ENCODE results near the gene CFAP45.

CFAP45 gene, protein sequence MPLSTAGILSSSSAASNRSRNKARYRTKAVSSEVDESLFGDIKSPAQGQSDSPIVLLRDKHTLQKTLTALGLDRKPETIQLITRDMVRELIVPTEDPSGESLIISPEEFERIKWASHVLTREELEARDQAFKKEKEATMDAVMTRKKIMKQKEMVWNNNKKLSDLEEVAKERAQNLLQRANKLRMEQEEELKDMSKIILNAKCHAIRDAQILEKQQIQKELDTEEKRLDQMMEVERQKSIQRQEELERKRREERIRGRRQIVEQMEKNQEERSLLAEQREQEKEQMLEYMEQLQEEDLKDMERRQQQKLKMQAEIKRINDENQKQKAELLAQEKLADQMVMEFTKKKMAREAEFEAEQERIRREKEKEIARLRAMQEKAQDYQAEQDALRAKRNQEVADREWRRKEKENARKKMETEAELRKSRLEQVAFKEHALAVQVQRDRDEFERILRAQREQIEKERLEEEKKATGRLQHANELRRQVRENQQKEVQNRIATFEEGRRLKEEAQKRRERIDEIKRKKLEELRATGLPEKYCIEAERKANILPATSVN

DNA sequence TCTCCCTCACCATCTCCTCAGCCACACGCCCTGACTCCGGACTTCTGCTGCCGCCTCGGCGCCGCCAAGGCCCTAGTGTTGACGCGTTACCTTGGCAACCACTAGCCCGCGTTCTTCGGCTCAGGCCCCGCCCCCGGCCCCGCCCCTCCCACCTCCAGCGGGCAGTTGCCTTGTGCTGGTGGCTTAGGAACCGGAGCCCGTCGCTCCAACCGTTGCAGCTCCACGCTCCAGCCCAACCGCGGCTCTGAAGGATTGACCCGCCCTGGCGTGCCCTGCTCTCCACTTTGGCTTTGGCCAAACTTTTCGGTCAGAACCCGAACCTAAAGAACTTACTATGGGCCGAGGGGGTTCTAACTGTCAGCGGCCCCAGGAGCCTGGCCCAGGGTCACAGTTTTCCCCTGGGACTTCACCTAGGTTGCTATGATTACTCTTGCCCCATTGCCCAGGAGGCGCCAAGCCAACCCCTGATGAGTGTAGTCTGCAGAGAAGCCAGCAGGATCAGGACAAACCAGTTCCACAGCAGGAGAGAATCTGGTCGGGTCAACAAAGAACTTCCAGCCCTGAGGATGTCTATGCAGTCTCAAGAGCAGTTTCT, at the start of gene CFAP45:
Gene CFAP45 (minus strand): TSS at position 80 of the 595 bp plus-strand sequence. CDS start 67 bp downstream, at position 13.
- Mint-ChIP-seq H3K27ac (peak within 1 kb of the TSS; percentile 93), H3K9me3 (no peaks in the 10 kb centered on the region), H3K4me1 (peaks cover 11% of the 10 kb centered on the region), H3K27me3 (no peaks in the 10 kb centered on the region), H3K4me3 (peak within 1 kb of the TSS; percentile 6), H3K36me3 (no peaks in the 10 kb centered on the region)
- DNase-seq (ENCODE audit: low spot score in 2 of 2) = no peak
- ATAC-seq (ENCODE audit: low read depth) = peak; percentile 62

DNA sequence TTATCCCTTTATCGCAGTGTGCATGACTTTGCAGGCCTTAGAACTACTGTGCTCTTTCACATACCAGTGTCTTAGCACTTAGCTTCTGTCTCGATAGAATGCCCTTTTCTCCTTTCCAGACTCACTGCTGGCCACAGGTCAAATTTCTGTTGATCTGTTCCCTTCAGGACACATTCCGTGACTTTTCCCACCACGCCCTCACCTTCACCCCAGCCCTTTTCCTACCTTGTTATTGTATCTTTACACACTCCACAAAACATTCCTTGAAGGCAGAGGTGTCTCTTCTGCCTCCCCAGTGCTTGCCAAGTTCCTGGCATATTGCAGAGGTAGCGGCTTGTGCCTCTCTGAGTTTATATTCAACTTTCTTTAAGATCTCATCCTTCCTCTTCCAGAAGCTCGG, 49.2 kb upstream of the CFAP45 start:
- H3K4me1 Mint-ChIP-seq = peaks cover 12% of the 10 kb centered on the region
- peaks cover 2% of the 10 kb centered on the region for H3K36me3 Mint-ChIP-seq
- no peaks in the 10 kb centered on the region for H3K9me3 Mint-ChIP-seq
- no peak for ATAC-seq (ENCODE audit: low read depth)
- DNase-seq (ENCODE audit: low spot score in 2 of 2) = no peak
- no peak overlapping the region for H3K27ac Mint-ChIP-seq
- H3K27me3 Mint-ChIP-seq = peaks cover 29% of the 10 kb centered on the region
- H3K4me3 Mint-ChIP-seq = no peak overlapping the region

DNA sequence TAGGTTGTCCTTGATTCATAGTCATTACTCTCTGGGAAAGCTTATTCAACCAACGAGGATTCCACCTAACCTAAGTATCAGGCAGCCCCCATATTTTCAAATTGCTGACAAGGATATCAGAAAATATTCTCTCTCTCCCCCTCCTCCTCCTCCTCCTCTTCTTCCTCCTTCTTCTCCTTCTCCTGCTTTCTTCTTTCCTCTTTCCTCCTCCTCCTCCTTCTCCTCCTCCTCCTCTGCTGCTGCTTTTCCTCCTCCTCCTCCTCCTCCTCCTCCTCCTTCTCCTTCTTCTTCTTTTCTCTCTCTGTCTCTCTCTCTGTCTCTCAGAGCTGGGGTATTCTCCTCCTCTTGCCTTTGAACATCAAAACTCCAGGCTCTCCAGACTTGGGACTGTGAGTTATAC, 48.0 kb upstream of the CFAP45 start:
- H3K27me3 Mint-ChIP-seq = peaks cover 29% of the 10 kb centered on the region
- no peak for DNase-seq (ENCODE audit: low spot score in 2 of 2)
- no peak for ATAC-seq (ENCODE audit: low read depth)
- H3K9me3 Mint-ChIP-seq = no peaks in the 10 kb centered on the region
- peaks cover 12% of the 10 kb centered on the region for H3K4me1 Mint-ChIP-seq
- H3K27ac Mint-ChIP-seq = no peak overlapping the region
- no peak overlapping the region for H3K4me3 Mint-ChIP-seq
- H3K36me3 Mint-ChIP-seq = peaks cover 2% of the 10 kb centered on the region

DNA sequence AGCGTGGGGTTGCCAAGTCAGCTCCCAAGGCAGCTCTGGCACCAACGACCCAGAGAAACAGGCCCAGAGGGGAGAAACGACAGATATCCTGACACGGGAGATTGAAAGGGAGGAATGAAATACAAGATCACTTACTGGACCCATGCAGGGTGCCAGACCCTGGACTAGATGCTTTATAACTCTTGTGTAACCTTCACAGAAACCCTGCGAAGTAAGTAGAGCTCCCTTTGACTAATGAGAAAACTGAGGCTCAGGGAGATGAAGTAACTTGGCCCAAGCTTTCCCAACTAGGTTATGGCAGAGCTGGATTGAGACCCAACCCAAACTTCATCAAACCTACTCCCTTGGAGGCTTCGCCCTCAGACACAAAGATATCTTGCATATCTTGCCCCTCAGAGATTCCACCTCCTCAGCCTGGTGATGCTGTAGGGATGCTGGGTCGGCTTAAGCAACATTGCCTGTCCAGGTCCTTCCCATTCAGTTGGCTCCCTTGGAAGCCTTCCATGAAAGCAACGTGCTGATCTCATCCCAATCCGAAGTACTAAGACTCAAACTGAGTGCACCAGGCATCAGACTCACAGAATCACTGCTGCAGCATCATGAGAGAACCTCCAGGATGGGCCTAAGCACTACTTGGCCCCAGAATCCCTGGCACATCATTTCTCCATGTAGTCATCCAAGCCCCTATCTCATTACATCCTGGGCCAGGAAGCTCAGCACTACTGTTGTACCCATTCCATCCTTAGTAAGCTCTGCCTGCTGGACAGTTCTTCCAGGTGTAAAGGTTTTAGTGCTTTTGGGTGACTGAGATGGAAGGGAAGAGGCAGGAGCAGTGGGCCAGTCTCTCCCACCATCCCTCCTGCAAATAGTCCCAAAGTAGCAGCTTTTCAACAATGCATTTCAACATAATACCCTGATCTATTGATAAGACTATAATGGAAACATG, 46.5 kb upstream of the CFAP45 start:
- no peak for DNase-seq (ENCODE audit: low spot score in 2 of 2)
- Mint-ChIP-seq H3K9me3 (no peaks in the 10 kb centered on the region), H3K27me3 (peaks cover 26% of the 10 kb centered on the region), H3K36me3 (peaks cover 2% of the 10 kb centered on the region), H3K4me1 (peaks cover 15% of the 10 kb centered on the region), H3K27ac (no peak overlapping the region), H3K4me3 (no peak overlapping the region)
- ATAC-seq (ENCODE audit: low read depth) = no peak

DNA sequence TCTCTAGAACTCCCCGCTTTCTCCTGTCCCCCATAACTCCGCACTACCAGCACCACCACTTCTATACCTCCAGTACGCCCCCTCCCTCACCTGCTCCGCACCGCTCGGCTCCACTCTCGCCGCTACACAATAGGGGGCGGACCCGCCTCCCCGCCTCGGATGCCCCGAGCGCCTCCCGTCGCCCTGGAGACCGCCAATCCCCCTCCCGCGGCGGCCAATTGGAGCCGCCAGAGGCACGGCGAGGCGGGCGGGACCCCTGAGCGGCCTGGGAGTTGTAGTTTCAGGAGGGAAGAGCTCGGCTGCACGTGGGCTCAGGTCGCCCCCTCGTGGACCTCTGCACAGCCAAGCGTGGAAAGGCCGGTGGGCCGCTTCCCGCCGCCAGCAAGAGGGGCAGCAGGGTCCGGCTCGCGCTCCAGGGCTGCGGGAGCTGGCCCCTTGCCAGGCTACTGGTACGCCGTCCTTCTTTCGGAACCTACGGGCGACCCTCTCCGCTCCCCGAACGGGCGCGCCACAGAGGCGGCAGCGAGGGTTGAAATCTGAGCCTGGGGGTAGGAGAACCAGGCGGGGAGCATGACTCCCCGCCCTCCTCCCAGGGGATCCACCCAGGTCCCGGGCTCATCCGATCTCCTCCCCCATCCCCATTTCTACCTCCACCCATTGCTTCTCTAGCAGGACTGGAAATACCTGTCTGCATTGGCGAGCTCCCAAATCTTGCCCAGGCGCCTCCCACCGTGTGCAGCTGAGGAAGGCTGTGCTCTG, 45.7 kb upstream of the CFAP45 start, which contains the start of gene IGSF9:
Gene IGSF9 (minus strand): TSS at position 131 of the 759 bp plus-strand sequence. CDS start 2,159 bp downstream, outside the sequence.
- Mint-ChIP-seq H3K36me3 (peaks cover 2% of the 10 kb centered on the region), H3K27me3 (peaks cover 21% of the 10 kb centered on the region), H3K9me3 (no peaks in the 10 kb centered on the region), H3K27ac (no peak within 1 kb of the TSS), H3K4me3 (peak within 1 kb of the TSS; percentile 71), H3K4me1 (peaks cover 15% of the 10 kb centered on the region)
- peak; percentile 88 for ATAC-seq (ENCODE audit: low read depth)
- peak in 1 of 2 donors; percentile 49 for DNase-seq (ENCODE audit: low spot score in 2 of 2)

DNA sequence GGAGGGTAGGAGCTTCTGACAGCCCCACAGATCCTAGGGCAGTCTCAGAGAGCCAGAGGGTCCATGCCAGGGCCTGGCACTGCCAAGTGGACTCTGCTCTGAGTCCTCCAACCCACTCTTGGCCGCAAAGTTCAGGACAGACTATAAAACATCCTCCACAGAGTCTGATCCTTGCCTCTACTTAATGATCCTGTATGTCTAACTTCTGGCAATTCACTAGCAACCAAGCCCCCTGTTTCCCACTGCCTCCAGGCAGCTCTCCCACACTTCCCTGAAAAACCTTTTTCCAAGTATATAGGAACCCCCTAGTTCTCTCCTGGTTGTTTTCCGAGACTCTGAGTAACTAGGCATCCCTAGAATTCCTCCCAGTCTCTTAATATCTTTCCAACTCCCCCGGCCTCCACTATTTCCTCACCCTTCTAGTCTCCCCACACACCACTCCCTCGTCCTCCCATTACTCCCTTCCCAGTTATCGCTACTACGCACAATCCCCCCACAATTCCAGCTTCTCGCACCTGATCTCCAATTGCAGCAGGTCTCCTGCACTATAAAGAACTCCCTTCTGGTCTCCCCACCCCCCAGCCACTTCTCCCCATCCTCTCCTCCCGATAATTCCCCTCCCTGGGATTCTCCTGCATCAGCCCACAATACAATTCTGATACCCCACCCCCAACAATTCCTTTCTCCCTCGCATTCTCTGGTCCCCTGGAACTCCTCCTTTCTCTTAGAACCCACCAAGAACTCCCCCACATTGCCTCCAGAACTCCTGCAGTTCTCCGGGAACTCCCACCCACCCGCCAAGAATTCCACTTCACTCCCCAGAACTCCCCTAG, 44.9 kb upstream of the CFAP45 start:
- H3K9me3 Mint-ChIP-seq = no peaks in the 10 kb centered on the region
- peak overlapping the region; percentile 71 for H3K4me3 Mint-ChIP-seq
- DNase-seq (ENCODE audit: low spot score in 2 of 2) (no peak), ATAC-seq (ENCODE audit: low read depth) (no peak)
- H3K27me3 Mint-ChIP-seq = peaks cover 20% of the 10 kb centered on the region
- no peak overlapping the region for H3K27ac Mint-ChIP-seq
- peaks cover 19% of the 10 kb centered on the region for H3K4me1 Mint-ChIP-seq
- H3K36me3 Mint-ChIP-seq = peaks cover 2% of the 10 kb centered on the region

DNA sequence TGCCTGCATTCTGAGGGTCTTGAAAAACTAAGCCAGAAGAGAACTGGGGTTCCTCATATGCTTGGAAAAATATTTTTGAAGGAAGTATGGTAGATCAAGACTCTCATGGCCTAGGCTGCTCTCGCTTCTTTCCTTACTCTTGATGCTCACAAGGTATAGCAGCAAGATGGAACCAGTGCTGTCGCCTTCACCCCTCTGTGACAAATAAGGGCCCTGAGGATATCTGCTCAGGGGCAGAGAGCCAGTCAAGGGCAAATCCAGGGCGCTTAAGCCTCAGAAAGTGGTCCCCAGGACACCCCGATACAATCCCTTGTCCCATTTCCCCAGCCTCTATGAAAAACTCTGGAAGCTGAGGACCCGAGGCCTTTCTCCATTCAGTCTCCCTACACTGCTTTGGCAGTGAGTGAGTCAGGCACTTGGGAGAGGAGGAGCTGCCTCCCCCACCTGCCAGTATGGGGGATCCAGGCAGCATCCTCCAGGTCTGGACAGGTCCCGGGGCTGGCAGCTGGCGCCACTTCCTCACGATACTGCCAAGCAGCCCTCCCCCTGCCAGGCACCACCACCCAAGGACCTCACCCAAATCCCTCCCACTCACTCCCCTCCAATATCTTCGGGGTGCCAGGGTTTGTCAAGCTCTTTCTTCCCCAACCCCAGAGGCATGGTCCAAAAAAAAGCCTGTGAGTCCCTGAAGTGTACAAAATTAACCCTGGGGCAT, 44.1 kb upstream of the CFAP45 start:
- DNase-seq (ENCODE audit: low spot score in 2 of 2) (no peak), ATAC-seq (ENCODE audit: low read depth) (no peak)
- H3K9me3 Mint-ChIP-seq = no peaks in the 10 kb centered on the region
- H3K4me1 Mint-ChIP-seq = peaks cover 20% of the 10 kb centered on the region
- H3K4me3 Mint-ChIP-seq = no peak overlapping the region
- H3K27ac Mint-ChIP-seq = no peak overlapping the region
- H3K36me3 Mint-ChIP-seq = peaks cover 2% of the 10 kb centered on the region
- peaks cover 19% of the 10 kb centered on the region for H3K27me3 Mint-ChIP-seq

DNA sequence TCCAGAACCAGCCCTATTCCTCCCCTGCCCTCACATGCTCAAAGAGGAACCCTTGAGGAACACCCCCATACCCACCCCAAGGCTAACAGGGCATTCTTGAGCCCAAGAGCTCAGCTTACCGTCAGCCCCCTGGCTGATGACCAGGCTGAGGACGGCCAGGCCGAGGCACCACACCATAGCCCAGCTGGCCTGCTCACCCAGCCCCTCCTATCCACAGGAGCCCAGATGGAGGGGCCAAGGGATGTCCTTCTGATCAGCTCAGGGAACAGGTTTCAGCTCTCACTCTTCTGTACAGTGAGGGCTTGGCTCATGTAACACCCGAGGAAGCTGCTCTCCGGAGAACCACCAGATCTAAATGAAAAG, 43.3 kb upstream of the CFAP45 start:
- Mint-ChIP-seq H3K9me3 (no peaks in the 10 kb centered on the region), H3K36me3 (peaks cover 2% of the 10 kb centered on the region), H3K27ac (no peak overlapping the region), H3K27me3 (peaks cover 19% of the 10 kb centered on the region), H3K4me3 (no peak overlapping the region), H3K4me1 (peaks cover 27% of the 10 kb centered on the region)
- ATAC-seq (ENCODE audit: low read depth) (no peak), DNase-seq (ENCODE audit: low spot score in 2 of 2) (no peak)

DNA sequence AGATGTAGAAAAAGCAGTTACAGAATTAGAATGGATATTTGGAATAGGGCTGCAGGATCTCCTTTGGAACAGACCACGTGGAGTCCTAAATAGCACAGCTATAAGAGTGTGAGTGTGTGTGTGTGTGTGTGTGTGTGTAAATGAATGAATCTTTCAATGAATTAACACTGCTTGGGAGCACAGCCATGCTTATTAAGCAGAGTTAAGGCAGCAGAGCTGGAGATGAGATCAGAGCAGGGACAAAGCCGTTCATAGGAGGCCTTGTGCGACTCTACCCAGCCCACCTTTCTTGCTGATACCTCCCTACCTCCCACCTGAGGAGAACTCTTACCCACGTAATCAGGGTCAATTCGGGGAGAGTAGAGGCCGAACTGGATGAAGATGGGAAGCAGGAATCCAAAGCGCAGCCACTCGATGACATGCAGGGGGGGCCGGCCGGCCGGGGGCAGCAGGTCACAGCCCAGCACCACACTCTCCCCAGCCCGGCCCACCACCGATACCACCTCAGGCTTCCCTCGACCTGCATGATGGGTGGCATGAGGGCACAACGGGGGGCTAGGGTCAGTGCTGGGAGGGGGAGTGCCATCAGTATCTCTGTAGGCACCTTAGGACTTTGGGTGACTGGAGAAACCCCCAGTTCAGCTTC, 42.8 kb upstream of the CFAP45 start:
- no peak for ATAC-seq (ENCODE audit: low read depth)
- no peaks in the 10 kb centered on the region for H3K9me3 Mint-ChIP-seq
- peaks cover 32% of the 10 kb centered on the region for H3K4me1 Mint-ChIP-seq
- peaks cover 2% of the 10 kb centered on the region for H3K36me3 Mint-ChIP-seq
- DNase-seq (ENCODE audit: low spot score in 2 of 2) = no peak
- no peak overlapping the region for H3K4me3 Mint-ChIP-seq
- peaks cover 17% of the 10 kb centered on the region for H3K27me3 Mint-ChIP-seq
- H3K27ac Mint-ChIP-seq = no peak overlapping the region

DNA sequence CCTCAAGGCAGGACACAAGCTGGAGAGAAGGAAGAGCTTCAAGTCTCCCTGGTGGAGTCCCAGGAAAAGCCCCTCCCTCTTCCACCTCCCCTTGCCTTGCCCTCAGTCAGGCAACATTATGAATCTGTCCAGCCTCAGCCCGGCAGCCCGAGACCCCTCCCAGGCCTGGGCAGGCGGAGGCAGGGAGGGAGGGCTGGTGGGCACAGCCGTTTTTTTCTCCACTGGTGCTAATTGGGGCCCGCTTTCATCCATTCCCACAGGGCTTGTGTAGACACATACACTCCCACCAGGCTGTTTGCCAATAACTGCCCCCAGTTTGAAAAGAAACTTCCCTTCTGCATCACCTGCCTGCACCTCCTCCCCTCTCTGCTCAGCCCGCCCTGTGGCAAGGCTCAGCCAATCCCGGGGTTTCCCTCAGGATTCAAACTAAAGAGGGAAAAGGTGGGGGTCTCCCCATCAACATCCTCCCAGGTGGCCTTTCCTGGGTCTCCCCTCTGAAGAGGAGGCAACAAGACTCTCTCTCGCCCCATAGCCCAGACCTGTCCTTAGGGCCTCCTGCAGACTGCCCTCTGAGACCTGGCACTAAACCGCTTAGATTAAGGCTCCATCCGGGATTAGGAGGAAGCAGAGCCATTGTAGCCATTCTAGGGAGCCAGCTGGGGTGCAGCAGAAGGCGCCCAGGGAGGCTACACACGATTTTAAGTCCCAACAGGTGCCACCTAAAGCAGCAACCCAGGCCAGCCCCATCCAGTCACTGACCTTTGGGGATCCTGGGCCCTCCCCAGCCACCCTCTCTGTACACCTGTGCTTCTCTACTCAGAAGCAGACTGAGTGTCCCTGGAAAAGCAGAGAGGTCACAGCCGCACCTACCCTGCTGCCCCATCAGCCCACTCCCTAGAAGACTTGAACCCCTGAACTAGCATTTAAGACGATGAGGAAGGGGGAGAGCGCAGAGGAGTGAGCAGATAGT, 41.9 kb upstream of the CFAP45 start:
- no peak overlapping the region for H3K4me3 Mint-ChIP-seq
- H3K36me3 Mint-ChIP-seq = peaks cover 2% of the 10 kb centered on the region

DNA sequence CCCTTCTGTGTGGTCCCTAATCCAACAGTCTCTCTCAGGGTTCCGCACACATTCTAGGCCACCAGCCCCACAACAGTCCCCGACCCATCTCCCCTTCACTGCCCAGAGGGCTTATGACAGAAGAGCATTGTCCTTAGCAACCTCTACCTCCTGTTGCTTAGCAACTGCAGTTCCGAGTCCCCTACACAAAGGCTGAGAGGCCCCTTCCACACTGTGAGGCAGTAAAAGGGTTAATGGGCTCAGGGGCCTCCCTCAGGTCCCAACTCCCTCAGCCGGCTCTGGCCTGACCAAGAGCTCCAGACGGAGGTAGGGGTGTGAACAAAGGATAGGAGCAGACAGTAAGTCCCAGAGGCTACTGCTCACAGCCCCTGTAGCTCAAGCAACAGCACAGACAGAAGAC, 41.2 kb upstream of the CFAP45 start:
- DNase-seq (ENCODE audit: low spot score in 2 of 2) (no peak), ATAC-seq (ENCODE audit: low read depth) (no peak)
- H3K36me3 Mint-ChIP-seq = peaks cover 2% of the 10 kb centered on the region
- peaks cover 45% of the 10 kb centered on the region for H3K4me1 Mint-ChIP-seq
- no peak overlapping the region for H3K4me3 Mint-ChIP-seq
- H3K27ac Mint-ChIP-seq = no peak overlapping the region
- H3K27me3 Mint-ChIP-seq = peaks cover 17% of the 10 kb centered on the region
- no peaks in the 10 kb centered on the region for H3K9me3 Mint-ChIP-seq

More for the DNA sequence above, 41.9 kb upstream of the CFAP45 start:
- Mint-ChIP-seq H3K27me3 (peaks cover 17% of the 10 kb centered on the region), H3K9me3 (no peaks in the 10 kb centered on the region), H3K4me1 (peaks cover 39% of the 10 kb centered on the region), H3K27ac (no peak overlapping the region)
- ATAC-seq (ENCODE audit: low read depth) (no peak), DNase-seq (ENCODE audit: low spot score in 2 of 2) (no peak)
